ENCODE measurements around the gene DCC. TPM values are rescaled to one million over a fixed set of nuclear protein-coding genes. Genes with fewer than 3 reads are reported as not detected.

Gene DCC
- polyA plus RNA-seq, 1 donor (not counting 4 experiments of a cell fraction or from before 2014, with no cell fraction given) = not detected

- Histone ChIP-seq H3K9ac (ENCODE audit: control insufficient read depth, extremely low read depth, insufficient read depth, low read length) (no peak overlapping the region), H3K27ac (ENCODE audit: control insufficient read depth, insufficient read depth, low read length) (no peak overlapping the region), H3K4me1 (ENCODE audit: control insufficient read depth, extremely low read depth, insufficient read depth, low read length) (no peaks in the 10 kb centered on the region), H3K36me3 (ENCODE audit: control insufficient read depth in 2 of 2, extremely low read depth in 1 of 2, insufficient read depth in 2 of 2, low read length in 2 of 2) (no peaks in the 10 kb centered on the region), H3K4me3 (ENCODE audit: control insufficient read depth in 2 of 3, extremely low read depth in 1 of 3, insufficient read depth in 2 of 3, low read depth in 1 of 3, low read length in 3 of 3) (no peak overlapping the region), H3K79me2 (ENCODE audit: control insufficient read depth, insufficient read depth, low read length) (no peaks in the 10 kb centered on the region), H3K9me1 (ENCODE audit: control insufficient read depth, extremely low read depth, insufficient read depth, low read length) (no peaks in the 10 kb centered on the region), H3K27me3 (ENCODE audit: control insufficient read depth, extremely low read depth, insufficient read depth, low read length) (no peaks in the 10 kb centered on the region), H2AFZ (ENCODE audit: control insufficient read depth, low read length) (no peak overlapping the region), H3K9me3 (ENCODE audit: control insufficient read depth, low read depth, low read length) (peaks cover 2% of the 10 kb centered on the region), H4K20me1 (ENCODE audit: control insufficient read depth, extremely low read depth, insufficient read depth, low read length) (no peaks in the 10 kb centered on the region), H3K4me2 (ENCODE audit: control insufficient read depth, extremely low read depth, insufficient read depth, low read depth, low read length) (no peak overlapping the region)
- dilution Hi-C loops (cut with MboI; ENCODE audit: extremely low pct_ligation_motif_present, low sequenced_read_pairs) = no loop called here
- no peak for TF ChIP-seq EZH2 (IDR thresholded peaks at IDR 0.05; ENCODE audit: low read length)
- TF ChIP-seq CTCF (optimal IDR thresholded peaks at IDR 0.05 in 1 of 3, IDR thresholded peaks at IDR 0.05 in 1 of 3, conservative IDR thresholded peaks at IDR 0.05 in 1 of 3; ENCODE audit: extremely low read depth in 1 of 3, insufficient read depth in 2 of 3, low read length in 3 of 3) = no peak
- DNase-seq (ENCODE audit: low read depth, low spot score) (no peak), FAIRE-seq (no peak)
Measured at GRCh38 chr18:53147472-53147871, 807.5 kb downstream of the DCC start.

- H3K9me1 ChIP-seq (ENCODE audit: control insufficient read depth, extremely low read depth, insufficient read depth, low read length) = no peaks in the 10 kb centered on the region
- dilution Hi-C loops (cut with MboI; ENCODE audit: extremely low pct_ligation_motif_present, low sequenced_read_pairs) = no loop called here
- H3K27me3 ChIP-seq (ENCODE audit: control insufficient read depth, extremely low read depth, insufficient read depth, low read length) = no peaks in the 10 kb centered on the region
- no peak overlapping the region for H3K4me3 ChIP-seq (ENCODE audit: control insufficient read depth in 2 of 3, extremely low read depth in 1 of 3, insufficient read depth in 2 of 3, low read depth in 1 of 3, low read length in 3 of 3)
- H3K9me3 ChIP-seq (ENCODE audit: control insufficient read depth, low read depth, low read length) = peaks cover 2% of the 10 kb centered on the region
- no peak for FAIRE-seq
- no peaks in the 10 kb centered on the region for H4K20me1 ChIP-seq (ENCODE audit: control insufficient read depth, extremely low read depth, insufficient read depth, low read length)
- H3K4me2 ChIP-seq (ENCODE audit: control insufficient read depth, extremely low read depth, insufficient read depth, low read depth, low read length) = no peak overlapping the region
- H3K27ac ChIP-seq (ENCODE audit: control insufficient read depth, insufficient read depth, low read length) = no peak overlapping the region
- H3K9ac ChIP-seq (ENCODE audit: control insufficient read depth, extremely low read depth, insufficient read depth, low read length) = no peak overlapping the region
- no peaks in the 10 kb centered on the region for H3K4me1 ChIP-seq (ENCODE audit: control insufficient read depth, extremely low read depth, insufficient read depth, low read length)
- H3K79me2 ChIP-seq (ENCODE audit: control insufficient read depth, insufficient read depth, low read length) = no peaks in the 10 kb centered on the region
- H3K36me3 ChIP-seq (ENCODE audit: control insufficient read depth in 2 of 2, extremely low read depth in 1 of 2, insufficient read depth in 2 of 2, low read length in 2 of 2) = no peaks in the 10 kb centered on the region
- no peak overlapping the region for H2AFZ ChIP-seq (ENCODE audit: control insufficient read depth, low read length)
- no peak for TF ChIP-seq CTCF (optimal IDR thresholded peaks at IDR 0.05 in 1 of 3, IDR thresholded peaks at IDR 0.05 in 1 of 3, conservative IDR thresholded peaks at IDR 0.05 in 1 of 3; ENCODE audit: extremely low read depth in 1 of 3, insufficient read depth in 2 of 3, low read length in 3 of 3)
- TF ChIP-seq EZH2 (IDR thresholded peaks at IDR 0.05; ENCODE audit: low read length) = no peak
- DNase-seq (ENCODE audit: low read depth, low spot score) = no peak
Measured at GRCh38 chr18:53148123-53148522, 808.1 kb downstream of the DCC start.

Data from keratinocyte (primary cell).